HL-60 (cell line): ENCODE measurements around the gene OR10H4.

Source experiments
- DNase-seq, 2 experiments: peaks; one replicate each; pipeline ENCODE4 v3.0.0-alpha.2; 2010 to 2020; ENCODE audit warnings: low read depth in 1 of 2, low spot score in 1 of 2
- H3K27ac ChIP-seq: fragments of 250-450 bp; sonication (Bioruptor Pico); replicated peaks from 2 replicates; pipeline ENCODE4 v1.5.1; 2020; ENCODE audit warnings: mild to moderate bottlenecking, moderate library complexity
- H3K27me3 ChIP-seq: fragments of 250-450 bp; sonication (Bioruptor Pico); 2 replicates; pipeline ENCODE4 v1.5.1; 2021; ENCODE audit warnings: mild to moderate bottlenecking, moderate library complexity; ENCODE audit not compliant: insufficient read depth, poor library complexity, severe bottlenecking
- H3K4me3 ChIP-seq: replicated peaks from 2 replicates; pipeline ENCODE4 v1.5.1; 2011; ENCODE audit warnings: mild to moderate bottlenecking, control low read depth, low read length; ENCODE audit not compliant: insufficient read depth
- CTCF ChIP-seq: IDR thresholded peaks from one replicate; pipeline ENCODE4 v1.5.1; 2011; ENCODE audit warnings: low read length, control low read depth, inconsistent platforms; ENCODE audit not compliant: insufficient read depth
- GABPA ChIP-seq: IDR thresholded peaks from 2 replicates; pipeline ENCODE4 v1.6.1; 2012; ENCODE audit warnings: low read depth
- POLR2AphosphoS5 ChIP-seq: IDR thresholded peaks from 2 replicates; pipeline ENCODE4 v1.6.1; 2012; ENCODE audit warnings: low read depth
- REST ChIP-seq: IDR thresholded peaks from 2 replicates; pipeline ENCODE4 v1.6.1; 2012; ENCODE audit warnings: low read depth; ENCODE audit not compliant: insufficient replicate concordance
- SPI1 ChIP-seq: IDR thresholded peaks from 2 replicates; pipeline ENCODE4 v1.6.1; 2012; ENCODE audit warnings: low read depth, mild to moderate bottlenecking, borderline replicate concordance

Gene OR10H4

GRCh38 chr19:15936173-15936572, 12.6 kb upstream of the OR10H4 start:
- TF ChIP-seq GABPA (no peak), REST (no peak), SPI1 (no peak), CTCF (no peak), POLR2AphosphoS5 (no peak)

GRCh38 chr19:15936950-15937349, 11.9 kb upstream of the OR10H4 start:
- Histone ChIP-seq H3K4me3 (no peak overlapping the region), H3K27ac (no peak overlapping the region), H3K27me3 (no peaks in the 10 kb centered on the region)
- TF ChIP-seq REST (no peak), GABPA (no peak), CTCF (no peak), SPI1 (no peak), POLR2AphosphoS5 (no peak)
- DNase-seq, result no peak

More at GRCh38 chr19:15936173-15936572, 12.6 kb upstream of the OR10H4 start:
- no peak overlapping the region for H3K27ac ChIP-seq
- no peak overlapping the region for H3K4me3 ChIP-seq
- H3K27me3 ChIP-seq, result no peaks in the 10 kb centered on the region
- no peak for DNase-seq

- TF ChIP-seq SPI1, result no peak
- no peak for TF ChIP-seq REST
- TF ChIP-seq CTCF, result no peak
- TF ChIP-seq POLR2AphosphoS5, result no peak
- no peak for TF ChIP-seq GABPA
- H3K27me3 ChIP-seq, result no peaks in the 10 kb centered on the region
- no peak overlapping the region for H3K27ac ChIP-seq
- H3K4me3 ChIP-seq, result no peak overlapping the region
- DNase-seq, result no peak
Observed at GRCh38 chr19:15937771-15938170, 11.0 kb upstream of the OR10H4 start.
